ENCODE measurements around the gene ABHD3. TPM values are rescaled to one million over a fixed set of nuclear protein-coding genes. Genes with fewer than 3 reads are reported as not detected.

ABHD3 gene
- total RNA-seq, 2 experiments from 2014 or later: 24.1 to 25.4 TPM

GRCh38 chr18:21706386-21706865 lies 1.9 kb upstream of the ABHD3 start:
- Mint-ChIP-seq H3K27me3 (no peaks in the 10 kb centered on the region), H3K4me1 (ENCODE audit: low read depth) (peaks cover 35% of the 10 kb centered on the region), H3K9me3 (no peaks in the 10 kb centered on the region), H3K36me3 (ENCODE audit: low read depth) (peaks cover 24% of the 10 kb centered on the region), H3K4me3 (no peak overlapping the region), H3K27ac (no peak overlapping the region)
- ChIA-PET CTCF (no interaction called here), POLR2A (interaction anchor here (0.8 to 1.8 kb wide), 2 partner anchors 34 to 106 kb away, joined by 3 to 11 read pairs; partner anchors contain the start of genes ESCO1 and MIB1)
- ATAC-seq (ENCODE audit: poor library complexity) (no peak), DNase-seq (peak in 1 of 14 experiments; percentile 13)
- H3K9me3 ChIP-seq (ENCODE audit: control insufficient read depth in 1 of 2, insufficient read depth in 1 of 2, low read length in 2 of 2): no peaks in the 10 kb centered on the region
- H3K4me1 ChIP-seq (ENCODE audit: insufficient read depth, low read length): peaks cover 10% of the 10 kb centered on the region
- intact Hi-C loops (cut with DNase I, micrococcal nuclease): loop anchor here in 1 of 2 experiments (10.0 kb wide), 1 partner anchor 98 kb away; no protein-coding TSS in a partner anchor
- H3K27me3 ChIP-seq (ENCODE audit: control insufficient read depth in 1 of 2, insufficient read depth in 2 of 2, low read length in 2 of 2): no peaks in the 10 kb centered on the region
- TF ChIP-seq CTCF (IDR thresholded peaks at IDR 0.05): no peak
- no peak overlapping the region for H3K27ac ChIP-seq (ENCODE audit: low read depth in 1 of 2, low read length in 2 of 2)
- H3K36me3 ChIP-seq (ENCODE audit: insufficient read depth, low read length): peaks cover 4% of the 10 kb centered on the region
- H3K4me3 ChIP-seq (ENCODE audit: low read length): no peak overlapping the region

GRCh38 chr18:21703241-21703820 lies 1.2 kb downstream of the ABHD3 start:
- peak overlapping the region; percentile 97 for H3K4me3 Mint-ChIP-seq
- ChIA-PET POLR2A (interaction anchor here (1.2 to 3.1 kb wide), 8 partner anchors 21 to 103 kb away, joined by 3 to 64 read pairs (median 12); partner anchors contain the start of genes ESCO1, MIB1 and SNRPD1), CTCF (interaction anchor here (1.9 to 3.1 kb wide), 2 partner anchors 44 to 103 kb away, joined by 5 to 17 read pairs; partner anchors contain the start of gene ESCO1)
- H3K36me3 ChIP-seq (ENCODE audit: insufficient read depth, low read length): peaks cover 15% of the 10 kb centered on the region
- H3K4me1 ChIP-seq (ENCODE audit: insufficient read depth, low read length): peaks cover 10% of the 10 kb centered on the region
- DNase-seq (peak in 8 of 14 experiments; percentile 8 to 57 (median 26)), ATAC-seq (ENCODE audit: poor library complexity) (no peak)
- intact Hi-C loops (cut with DNase I, micrococcal nuclease): loop anchor here (2.0 to 10.0 kb wide), 4 partner anchors 17 to 101 kb away; partner anchors contain the start of gene SNRPD1 (in 1 of the 2)
- peaks cover 46% of the 10 kb centered on the region for H3K36me3 Mint-ChIP-seq (ENCODE audit: low read depth)
- no peaks in the 10 kb centered on the region for H3K27me3 Mint-ChIP-seq
- H3K9me3 Mint-ChIP-seq: no peaks in the 10 kb centered on the region
- no peaks in the 10 kb centered on the region for H3K27me3 ChIP-seq (ENCODE audit: control insufficient read depth in 1 of 2, insufficient read depth in 2 of 2, low read length in 2 of 2)
- no peak for TF ChIP-seq CTCF (IDR thresholded peaks at IDR 0.05)
- H3K4me1 Mint-ChIP-seq (ENCODE audit: low read depth): peaks cover 27% of the 10 kb centered on the region
- H3K27ac Mint-ChIP-seq: peak overlapping the region; percentile 96
- H3K9me3 ChIP-seq (ENCODE audit: control insufficient read depth in 1 of 2, insufficient read depth in 1 of 2, low read length in 2 of 2): no peaks in the 10 kb centered on the region
- peak overlapping the region; percentile 43 to 83 for H3K27ac ChIP-seq (ENCODE audit: low read depth in 1 of 2, low read length in 2 of 2)
- peak overlapping the region; percentile 93 for H3K4me3 ChIP-seq (ENCODE audit: low read length)

GRCh38 chr18:21702602-21703001 lies 2.0 kb downstream of the ABHD3 start:
- ChIA-PET CTCF (interaction anchor here (3.1 kb wide), 1 partner anchor 102 kb away, joined by 17 read pairs; the partner anchor contains the start of gene ESCO1), POLR2A (interaction anchor here (2.5 to 3.1 kb wide), 4 partner anchors 20 to 102 kb away, joined by 13 to 64 read pairs (median 55); partner anchors contain the start of genes ESCO1, MIB1 and SNRPD1)
- H3K27me3 Mint-ChIP-seq: no peaks in the 10 kb centered on the region
- peaks cover 16% of the 10 kb centered on the region for H3K36me3 ChIP-seq (ENCODE audit: insufficient read depth, low read length)
- H3K27ac ChIP-seq (ENCODE audit: low read depth in 1 of 2, low read length in 2 of 2): no peak overlapping the region
- no peaks in the 10 kb centered on the region for H3K9me3 Mint-ChIP-seq
- peaks cover 54% of the 10 kb centered on the region for H3K36me3 Mint-ChIP-seq (ENCODE audit: low read depth)
- peak overlapping the region; percentile 93 for H3K4me3 ChIP-seq (ENCODE audit: low read length)
- intact Hi-C loops (cut with DNase I, micrococcal nuclease): loop anchor here (2.0 to 10.0 kb wide), 4 partner anchors 16 to 102 kb away; partner anchors contain the start of gene SNRPD1 (in 1 of the 2)
- H3K27ac Mint-ChIP-seq: peak overlapping the region; percentile 96
- H3K4me3 Mint-ChIP-seq: peak overlapping the region; percentile 97
- TF ChIP-seq CTCF (IDR thresholded peaks at IDR 0.05): no peak
- peaks cover 10% of the 10 kb centered on the region for H3K4me1 ChIP-seq (ENCODE audit: insufficient read depth, low read length)
- peaks cover 27% of the 10 kb centered on the region for H3K4me1 Mint-ChIP-seq (ENCODE audit: low read depth)
- no peaks in the 10 kb centered on the region for H3K27me3 ChIP-seq (ENCODE audit: control insufficient read depth in 1 of 2, insufficient read depth in 2 of 2, low read length in 2 of 2)
- DNase-seq: no peak
- no peaks in the 10 kb centered on the region for H3K9me3 ChIP-seq (ENCODE audit: control insufficient read depth in 1 of 2, insufficient read depth in 1 of 2, low read length in 2 of 2)
- ATAC-seq (ENCODE audit: poor library complexity): no peak

Measured in CD4-positive, alpha-beta T cell (primary cell).